HepG2 (cell line): ENCODE results near the gene ANO2. TPM values are rescaled to one million over a fixed set of nuclear protein-coding genes. Genes with fewer than 3 reads are reported as not detected.

Experiments used
- ATAC-seq: fragments of 200-7000 bp; cut with Tn5 transposase; 3 replicates; pipeline ENCODE4 v1.9.1; 2020; ENCODE audit warnings: mild to moderate bottlenecking, moderate library complexity
- BruUV-seq: library from RNA; stranded (reverse); fragments of 400-500 nt; replicated peaks from 2 replicates; lab custom pipeline; 2021; lab: Mats Ljungman, UMichigan
- CTCF ChIA-PET: fragments of 300-600 bp; formaldehyde crosslinking; extraction: SDS; loops from one replicate; lab custom pipeline; 2021; ENCODE audit warnings: low total read pairs, inconsistent platforms, low intra/inter-chr PET ratio; lab: Yijun Ruan, JAX
- POLR2A ChIA-PET: fragments of 350-600 bp; sonication (Branson Sonifier 250); formaldehyde crosslinking; loops from one replicate; lab custom pipeline; 2020; ENCODE audit warnings: antibody characterized with exemption, inconsistent platforms; lab: Yijun Ruan, JAX
- DNase-seq: peaks from one replicate; pipeline ENCODE4 v3.0.0-alpha.2; 2015; ENCODE audit warnings: low spot score
- FAIRE-seq: peaks from 3 replicates; lab custom pipeline; 2011; peaks lifted over from hg19 to GRCh38; lab: Jason Lieb, UNC
- H2AFZ ChIP-seq: one replicate; pipeline ENCODE4 v1.6.1; 2011; ENCODE audit warnings: low read length, inconsistent platforms
- H3K27ac ChIP-seq: fragments of 300-600 bp; 3 replicates; pipeline ENCODE4 v1.8.0; 2011; ENCODE audit warnings: mixed run types, mild to moderate bottlenecking, mixed read lengths, low read length, inconsistent platforms; ENCODE audit not compliant: insufficient read depth; ENCODE audit errors: extremely low read length
- H3K27me3 ChIP-seq, 2 experiments: fragments of 200-600 bp in 1 of 2; 2 replicates in 1 of 2; 3 replicates in 1 of 2; pipeline versions ENCODE4 v1.6.0 to v1.8.0; 2011; ENCODE audit warnings: low read length in 2 of 2, mild to moderate bottlenecking in 2 of 2, moderate library complexity in 2 of 2, inconsistent platforms in 1 of 2; ENCODE audit not compliant: insufficient read depth in 2 of 2, control insufficient read depth in 1 of 2
- H3K36me3 ChIP-seq, 2 experiments: fragments of 200-600 bp in 1 of 2; replicated peaks in 1 of 2; 2 replicates in 1 of 2; 3 replicates in 1 of 2; pipeline versions ENCODE4 v1.5.1 to v1.8.0; 2011; ENCODE audit warnings: low read length in 2 of 2, inconsistent platforms in 1 of 2; ENCODE audit not compliant: insufficient read depth in 2 of 2, control insufficient read depth in 1 of 2
- H3K4me1 ChIP-seq: 2 replicates; pipeline ENCODE4 v1.5.1; 2012; ENCODE audit warnings: low read length, inconsistent platforms; ENCODE audit not compliant: insufficient read depth
- H3K4me2 ChIP-seq: 2 replicates; pipeline ENCODE4 v1.6.0; 2011; ENCODE audit warnings: low read depth, low read length, inconsistent platforms
- H3K4me3 ChIP-seq, 3 experiments: fragments of 200-600 bp in 1 of 3; sonication (generic), shearing (Covaris generic) in 1 of 3; replicated peaks in 1 of 3; 2 replicates each; pipeline ENCODE4 v1.5.1; 2011 to 2016; ENCODE audit warnings: low read length in 3 of 3, inconsistent platforms in 2 of 3, low read depth in 2 of 3, mild to moderate bottlenecking in 2 of 3, control low read depth in 1 of 3, mixed read lengths in 1 of 3; ENCODE audit not compliant: insufficient read depth in 1 of 3
- H3K79me2 ChIP-seq: one replicate; pipeline ENCODE4 v1.6.1; 2011; ENCODE audit warnings: low read length, inconsistent platforms; ENCODE audit not compliant: insufficient read depth
- H3K9ac ChIP-seq: 2 replicates; pipeline ENCODE4 v1.6.0; 2011; ENCODE audit warnings: mild to moderate bottlenecking, low read depth, low read length, inconsistent platforms; ENCODE audit not compliant: insufficient read depth
- H3K9me3 ChIP-seq: 2 replicates; pipeline ENCODE4 v1.5.1; 2012; ENCODE audit warnings: mild to moderate bottlenecking, low read length
- H4K20me1 ChIP-seq: 2 replicates; pipeline ENCODE4 v1.6.0; 2011; ENCODE audit warnings: inconsistent platforms, mild to moderate bottlenecking, low read length, moderate library complexity; ENCODE audit not compliant: insufficient read depth
- FOXA1 ChIP-seq, 2 experiments: fragments of 450-650 bp in 1 of 2; sonication (generic) in 1 of 2; formaldehyde crosslinking in 1 of 2; IDR thresholded peaks; 2 replicates each; pipeline versions ENCODE4 v1.4.0 to v1.6.1; 2016 to 2020; ENCODE audit warnings: missing genetic modification reagents in 1 of 2
- NONO ChIP-seq, 2 experiments: fragments of 450-650 bp in 1 of 2; sonication (generic) in 1 of 2; formaldehyde crosslinking in 1 of 2; IDR thresholded peaks in 1 of 2; conservative IDR thresholded peaks in 1 of 2; 2 replicates each; pipeline versions ENCODE4 v1.6.1 to v1.8.0; 2017 to 2022; ENCODE audit warnings: mild to moderate bottlenecking in 1 of 2, missing genetic modification reagents in 1 of 2, moderate library complexity in 1 of 2
- RAD21 ChIP-seq: fragments of 450-650 bp; formaldehyde crosslinking; IDR thresholded peaks from 2 replicates; pipeline ENCODE4 v1.5.0; 2020; ENCODE audit warnings: mild to moderate bottlenecking
- RAD51 ChIP-seq: fragments of 450-650 bp; IDR thresholded peaks from 2 replicates; pipeline ENCODE4 v1.6.1; 2016; ENCODE audit warnings: borderline replicate concordance
- ZFX ChIP-seq: sonication (generic); formaldehyde crosslinking; IDR thresholded peaks from 2 replicates; pipeline ENCODE4 v1.4.0; 2020; ENCODE audit warnings: mild to moderate bottlenecking, low read depth, missing genetic modification reagents, moderate library complexity
- ZNF33A ChIP-seq: sonication (generic); formaldehyde crosslinking; IDR thresholded peaks from 2 replicates; pipeline ENCODE4 v1.5.1; 2020; ENCODE audit warnings: missing genetic modification reagents, mild to moderate bottlenecking, moderate library complexity, borderline replicate concordance
- ZNF562 ChIP-seq: sonication (generic); formaldehyde crosslinking; IDR thresholded peaks from 2 replicates; pipeline ENCODE4 v1.8.0; 2022; ENCODE audit warnings: missing genetic modification reagents, borderline replicate concordance
- ZNF749 ChIP-seq: sonication (generic); formaldehyde crosslinking; IDR thresholded peaks from 2 replicates; pipeline ENCODE4 v1.8.0; 2022; ENCODE audit warnings: mild to moderate bottlenecking, missing genetic modification reagents, moderate library complexity, borderline replicate concordance
- WGBS: methylation state at CpG from one replicate; pipeline ENCODE4 v1.1.6; 2017; ENCODE audit warnings: low lambda C conversion rate; 5-methylcytosine and 5-hydroxymethylcytosine counted together
- in situ Hi-C: cut with HindIII; loops from 2 replicates; pipeline ENCODE4 v1.10.0; 2017; ENCODE audit warnings: low pct_unique_long_range_greater_than_20kb; ENCODE audit not compliant: extremely low pct_ligation_motif_present
- intact Hi-C: fragments of 100-400 bp; cut with micrococcal nuclease; formaldehyde crosslinking; loops from one replicate; pipeline ENCODE4 v1.10.0; 2022; ENCODE audit not compliant: unreplicated experiment
- polyA plus RNA-seq, 8 experiments: library from polyadenylated mRNA; depleted of rRNA in 3 of 8; stranded (reverse) in 7 of 8; unstranded in 1 of 8; fragments of >200 nt; fragmentation: Illumina TruSeq in 4 of 8; extraction: Trizol in 4 of 8; gene quantifications; 2 replicates each; pipeline versions ENCODE4 v1.2.1 to v1.2.3, GENCODE V29; 2011 to 2016; ENCODE audit warnings: low read depth in 4 of 8, missing spikeins in 1 of 8, mixed read lengths in 1 of 8; ENCODE audit not compliant: insufficient read depth in 1 of 8
- total RNA-seq, 5 experiments: library from RNA; depleted of rRNA; stranded (reverse); fragments of >200 nt; fragmentation: Illumina TruSeq; extraction: Trizol; gene quantifications; 2 replicates each; pipeline ENCODE4 v1.2.3, GENCODE V29; 2016; ENCODE audit warnings: low read depth in 1 of 5
- TF ChIP-seq, protein P1 (sequence below): fragments of 450-650 bp; IDR thresholded peaks from 2 replicates; pipeline ENCODE4 v1.6.1; 2017
- TF ChIP-seq, protein P2 (sequence below): sonication (generic); formaldehyde crosslinking; IDR thresholded peaks from 2 replicates; pipeline ENCODE4 v1.5.0; 2020; ENCODE audit warnings: mild to moderate bottlenecking, missing genetic modification reagents, moderate library complexity
- TF ChIP-seq, protein P3 (sequence below): sonication (generic); formaldehyde crosslinking; IDR thresholded peaks from 2 replicates; pipeline ENCODE4 v1.4.0; 2020; ENCODE audit warnings: missing genetic modification reagents, mild to moderate bottlenecking, borderline replicate concordance
- TF ChIP-seq, protein P4 (sequence below): sonication (generic); formaldehyde crosslinking; IDR thresholded peaks from 2 replicates; pipeline ENCODE4 v1.4.0; 2020; ENCODE audit warnings: mild to moderate bottlenecking, missing genetic modification reagents

Gene ANO2
- total and polyA plus RNA-seq, 2 of the 13 experiments (the other 11 are each of a cell fraction or from before 2014, with no cell fraction given), result 0.18 TPM; not detected in 1

DNA sequence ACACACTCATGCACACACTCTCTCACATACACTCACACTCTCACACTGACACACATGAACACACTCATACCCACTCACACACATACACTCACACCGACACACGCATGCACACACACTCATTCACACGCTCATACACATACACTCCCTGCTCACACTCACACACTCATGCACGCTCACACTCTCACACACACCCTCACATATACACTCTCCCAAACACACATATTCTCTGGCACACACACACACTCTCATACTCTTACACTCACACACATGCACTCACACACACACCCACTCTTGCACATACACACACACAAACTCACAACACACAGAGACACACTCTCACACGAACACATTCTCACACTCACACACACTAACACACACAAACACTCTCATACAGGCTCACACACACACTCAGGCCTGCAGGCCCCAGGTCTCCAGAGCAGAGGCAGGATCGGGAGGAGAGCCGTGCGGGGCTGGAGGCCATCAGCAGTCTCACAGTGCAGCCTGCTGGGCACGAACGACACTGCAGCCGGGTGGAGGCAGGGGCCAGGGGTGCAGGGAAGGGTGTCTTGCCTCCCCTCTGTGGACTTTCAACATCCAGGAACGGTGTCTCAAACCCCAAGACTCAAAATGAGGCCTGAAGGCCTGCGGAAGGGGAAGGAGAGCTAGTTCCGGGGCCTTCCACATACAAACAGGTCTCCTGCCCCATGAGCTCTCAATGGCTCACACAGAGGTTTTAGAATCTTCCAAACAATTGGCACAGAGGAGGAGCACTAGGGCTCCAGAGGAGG lies 148.7 kb downstream of the ANO2 start:
- H4K20me1 ChIP-seq, result no peaks in the 10 kb centered on the region
- FAIRE-seq (no peak), DNase-seq (peak; percentile 5), ATAC-seq (peak; percentile 98)
- H3K4me3 ChIP-seq, result no peak overlapping the region
- intact Hi-C loops (loop anchor here (1.0 to 5.0 kb wide), 2 partner anchors 51 to 774 kb away; no protein-coding TSS in a partner anchor), in situ Hi-C loops (loop anchor here (10.0 kb wide), 1 partner anchor 602 kb away; no protein-coding TSS in a partner anchor)
- no peaks in the 10 kb centered on the region for H3K79me2 ChIP-seq
- H3K4me2 ChIP-seq, result no peak overlapping the region
- no peaks in the 10 kb centered on the region for H3K9me3 ChIP-seq
- ChIA-PET POLR2A (no interaction called here), CTCF (interaction anchor here (1.0 to 1.8 kb wide), 2 partner anchors 51 to 596 kb away, joined by 3 to 9 read pairs; no protein-coding TSS in a partner anchor)
- H3K4me1 ChIP-seq, result no peaks in the 10 kb centered on the region
- 19% methylated on average over 14 of the region's 14 CpGs for WGBS
- no peak overlapping the region for H2AFZ ChIP-seq
- H3K27ac ChIP-seq, result no peak overlapping the region
- H3K9ac ChIP-seq, result no peak overlapping the region
- peaks cover 1 to 6% of the 10 kb centered on the region in 2 experiments; a peak in 2 of 5 replicates for H3K27me3 ChIP-seq
- no peaks in the 10 kb centered on the region for H3K36me3 ChIP-seq
- BruUV-seq, result no TSS peak
- no peak for TF ChIP-seq ZNF33A (CRISPR knock-in tag)
- TF ChIP-seq ZNF562 (CRISPR knock-in tag), result no peak
- TF ChIP-seq RAD51, result 0 out of 2 replicates have a peak, but pooled peaks have one; percentile 4
- TF ChIP-seq, protein P1, sequence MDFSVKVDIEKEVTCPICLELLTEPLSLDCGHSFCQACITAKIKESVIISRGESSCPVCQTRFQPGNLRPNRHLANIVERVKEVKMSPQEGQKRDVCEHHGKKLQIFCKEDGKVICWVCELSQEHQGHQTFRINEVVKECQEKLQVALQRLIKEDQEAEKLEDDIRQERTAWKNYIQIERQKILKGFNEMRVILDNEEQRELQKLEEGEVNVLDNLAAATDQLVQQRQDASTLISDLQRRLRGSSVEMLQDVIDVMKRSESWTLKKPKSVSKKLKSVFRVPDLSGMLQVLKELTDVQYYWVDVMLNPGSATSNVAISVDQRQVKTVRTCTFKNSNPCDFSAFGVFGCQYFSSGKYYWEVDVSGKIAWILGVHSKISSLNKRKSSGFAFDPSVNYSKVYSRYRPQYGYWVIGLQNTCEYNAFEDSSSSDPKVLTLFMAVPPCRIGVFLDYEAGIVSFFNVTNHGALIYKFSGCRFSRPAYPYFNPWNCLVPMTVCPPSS, result peak; percentile 75; the same call in 1 of the 2 replicates
- TF ChIP-seq, protein P2, sequence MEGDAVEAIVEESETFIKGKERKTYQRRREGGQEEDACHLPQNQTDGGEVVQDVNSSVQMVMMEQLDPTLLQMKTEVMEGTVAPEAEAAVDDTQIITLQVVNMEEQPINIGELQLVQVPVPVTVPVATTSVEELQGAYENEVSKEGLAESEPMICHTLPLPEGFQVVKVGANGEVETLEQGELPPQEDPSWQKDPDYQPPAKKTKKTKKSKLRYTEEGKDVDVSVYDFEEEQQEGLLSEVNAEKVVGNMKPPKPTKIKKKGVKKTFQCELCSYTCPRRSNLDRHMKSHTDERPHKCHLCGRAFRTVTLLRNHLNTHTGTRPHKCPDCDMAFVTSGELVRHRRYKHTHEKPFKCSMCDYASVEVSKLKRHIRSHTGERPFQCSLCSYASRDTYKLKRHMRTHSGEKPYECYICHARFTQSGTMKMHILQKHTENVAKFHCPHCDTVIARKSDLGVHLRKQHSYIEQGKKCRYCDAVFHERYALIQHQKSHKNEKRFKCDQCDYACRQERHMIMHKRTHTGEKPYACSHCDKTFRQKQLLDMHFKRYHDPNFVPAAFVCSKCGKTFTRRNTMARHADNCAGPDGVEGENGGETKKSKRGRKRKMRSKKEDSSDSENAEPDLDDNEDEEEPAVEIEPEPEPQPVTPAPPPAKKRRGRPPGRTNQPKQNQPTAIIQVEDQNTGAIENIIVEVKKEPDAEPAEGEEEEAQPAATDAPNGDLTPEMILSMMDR (CRISPR knock-in tag), result peak; percentile 88
- 0 out of 2 replicates have a peak, but pooled peaks have one; percentile 8 for TF ChIP-seq FOXA1 (IDR thresholded peaks at IDR 0.05)
- TF ChIP-seq FOXA1 (CRISPR knock-in tag; IDR thresholded peaks at IDR 0.05), result no peak
- TF ChIP-seq NONO (IDR thresholded peaks at IDR 0.05), result peak; percentile 15; the same call in 1 of the 2 replicates
- no peak for TF ChIP-seq NONO (CRISPR knock-in tag; conservative IDR thresholded peaks at IDR 0.05)
- TF ChIP-seq RAD21, result peak; percentile 77
- TF ChIP-seq, protein P3, sequence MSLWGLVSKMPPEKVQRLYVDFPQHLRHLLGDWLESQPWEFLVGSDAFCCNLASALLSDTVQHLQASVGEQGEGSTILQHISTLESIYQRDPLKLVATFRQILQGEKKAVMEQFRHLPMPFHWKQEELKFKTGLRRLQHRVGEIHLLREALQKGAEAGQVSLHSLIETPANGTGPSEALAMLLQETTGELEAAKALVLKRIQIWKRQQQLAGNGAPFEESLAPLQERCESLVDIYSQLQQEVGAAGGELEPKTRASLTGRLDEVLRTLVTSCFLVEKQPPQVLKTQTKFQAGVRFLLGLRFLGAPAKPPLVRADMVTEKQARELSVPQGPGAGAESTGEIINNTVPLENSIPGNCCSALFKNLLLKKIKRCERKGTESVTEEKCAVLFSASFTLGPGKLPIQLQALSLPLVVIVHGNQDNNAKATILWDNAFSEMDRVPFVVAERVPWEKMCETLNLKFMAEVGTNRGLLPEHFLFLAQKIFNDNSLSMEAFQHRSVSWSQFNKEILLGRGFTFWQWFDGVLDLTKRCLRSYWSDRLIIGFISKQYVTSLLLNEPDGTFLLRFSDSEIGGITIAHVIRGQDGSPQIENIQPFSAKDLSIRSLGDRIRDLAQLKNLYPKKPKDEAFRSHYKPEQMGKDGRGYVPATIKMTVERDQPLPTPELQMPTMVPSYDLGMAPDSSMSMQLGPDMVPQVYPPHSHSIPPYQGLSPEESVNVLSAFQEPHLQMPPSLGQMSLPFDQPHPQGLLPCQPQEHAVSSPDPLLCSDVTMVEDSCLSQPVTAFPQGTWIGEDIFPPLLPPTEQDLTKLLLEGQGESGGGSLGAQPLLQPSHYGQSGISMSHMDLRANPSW, result no peak
- TF ChIP-seq ZFX (CRISPR knock-in tag), result peak; percentile 36; the same call in 1 of the 2 replicates
- TF ChIP-seq, protein P4, sequence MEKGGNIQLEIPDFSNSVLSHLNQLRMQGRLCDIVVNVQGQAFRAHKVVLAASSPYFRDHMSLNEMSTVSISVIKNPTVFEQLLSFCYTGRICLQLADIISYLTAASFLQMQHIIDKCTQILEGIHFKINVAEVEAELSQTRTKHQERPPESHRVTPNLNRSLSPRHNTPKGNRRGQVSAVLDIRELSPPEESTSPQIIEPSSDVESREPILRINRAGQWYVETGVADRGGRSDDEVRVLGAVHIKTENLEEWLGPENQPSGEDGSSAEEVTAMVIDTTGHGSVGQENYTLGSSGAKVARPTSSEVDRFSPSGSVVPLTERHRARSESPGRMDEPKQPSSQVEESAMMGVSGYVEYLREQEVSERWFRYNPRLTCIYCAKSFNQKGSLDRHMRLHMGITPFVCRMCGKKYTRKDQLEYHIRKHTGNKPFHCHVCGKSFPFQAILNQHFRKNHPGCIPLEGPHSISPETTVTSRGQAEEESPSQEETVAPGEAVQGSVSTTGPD (CRISPR knock-in tag), result no peak
- TF ChIP-seq ZNF749 (CRISPR knock-in tag), result no peak
